DOHH2 (cell line): ENCODE results near the gene HIPK2.

Source experiments
- H3F3A ChIP-seq: fragments of 200-600 bp; sonication (generic), shearing (Covaris generic); 2 replicates; pipeline ENCODE4 v1.6.0; 2016; ENCODE audit warnings: antibody characterized with exemption, mild to moderate bottlenecking; ENCODE audit not compliant: control insufficient read depth, insufficient read depth
- H3K27ac ChIP-seq: fragments of 200-600 bp; sonication (generic); 2 replicates; pipeline ENCODE4 v1.5.1; 2014; ENCODE audit warnings: low read depth, mild to moderate bottlenecking, low read length, moderate library complexity
- H3K27me3 ChIP-seq: fragments of 200-600 bp; sonication (generic); 2 replicates; pipeline ENCODE4 v1.6.1; 2014; ENCODE audit warnings: mild to moderate bottlenecking, low read length, mixed read lengths; ENCODE audit not compliant: control insufficient read depth
- H3K36me3 ChIP-seq: fragments of 200-600 bp; sonication (generic); 2 replicates; pipeline ENCODE4 v1.6.1; 2014; ENCODE audit warnings: mild to moderate bottlenecking, low read length, moderate library complexity, mixed read lengths; ENCODE audit not compliant: control insufficient read depth
- H3K4me1 ChIP-seq: fragments of 200-600 bp; sonication (generic); 2 replicates; pipeline ENCODE4 v1.6.1; 2014; ENCODE audit warnings: mild to moderate bottlenecking, low read length, mixed read lengths; ENCODE audit not compliant: control insufficient read depth
- H3K4me2 ChIP-seq: fragments of 200-600 bp; sonication (generic); 2 replicates; pipeline ENCODE4 v1.6.0; 2014; ENCODE audit warnings: mild to moderate bottlenecking, low read length, moderate library complexity
- H3K4me3 ChIP-seq: fragments of 200-600 bp; sonication (generic); 2 replicates; pipeline ENCODE4 v1.5.1; 2014; ENCODE audit warnings: mild to moderate bottlenecking, low read length, mixed read lengths
- H3K79me2 ChIP-seq: fragments of 200-600 bp; sonication (generic); 2 replicates; pipeline ENCODE4 v1.6.1; 2014; ENCODE audit warnings: mild to moderate bottlenecking, low read length, mixed read lengths; ENCODE audit not compliant: control insufficient read depth
- H3K9me2 ChIP-seq: fragments of 200-600 bp; sonication (generic); replicated peaks from 2 replicates; pipeline ENCODE4 v1.6.1; 2014; ENCODE audit warnings: mild to moderate bottlenecking, low read length, mixed read lengths; ENCODE audit not compliant: control insufficient read depth
- H3K9me3 ChIP-seq: fragments of 200-600 bp; sonication (generic); 2 replicates; pipeline ENCODE4 v1.6.1; 2014; ENCODE audit warnings: antibody characterized with exemption, low read length, mixed read lengths; ENCODE audit not compliant: control insufficient read depth, insufficient read depth
- H4K20me1 ChIP-seq: fragments of 200-600 bp; sonication (generic); 2 replicates; pipeline ENCODE4 v1.6.0; 2014; ENCODE audit warnings: low read depth, mild to moderate bottlenecking, antibody characterized with exemption, low read length, moderate library complexity; ENCODE audit not compliant: control insufficient read depth, insufficient read depth
- CTCF ChIP-seq: fragments of 200-600 bp; sonication (generic); IDR thresholded peaks from one replicate; pipeline ENCODE4 v1.5.1; 2014; ENCODE audit warnings: antibody characterized with exemption, mild to moderate bottlenecking, low read depth, low read length; ENCODE audit not compliant: poor library complexity, severe bottlenecking
- EZH2phosphoT487 ChIP-seq: fragments of 200-600 bp; sonication (generic); IDR thresholded peaks from 2 replicates; pipeline ENCODE4 v1.6.1; 2017; ENCODE audit warnings: borderline replicate concordance, mild to moderate bottlenecking, antibody characterized with exemption, low read length, moderate library complexity, mixed read lengths

Gene HIPK2

GRCh38 chr7:139695051-139695450 is 82.7 kb downstream of the HIPK2 start:
- TF ChIP-seq CTCF, result no peak
- no peak for TF ChIP-seq EZH2phosphoT487
- Histone ChIP-seq H3K27me3 (peaks cover 14% of the 10 kb centered on the region), H3K4me2 (no peak overlapping the region), H3K27ac (no peak overlapping the region), H3F3A (no peaks in the 10 kb centered on the region), H3K4me1 (no peaks in the 10 kb centered on the region), H4K20me1 (no peaks in the 10 kb centered on the region), H3K36me3 (no peaks in the 10 kb centered on the region), H3K9me2 (no peaks in the 10 kb centered on the region), H3K9me3 (no peaks in the 10 kb centered on the region), H3K4me3 (no peak overlapping the region), H3K79me2 (no peaks in the 10 kb centered on the region)

GRCh38 chr7:139694389-139694676 is 83.5 kb downstream of the HIPK2 start:
- no peak overlapping the region for H3K4me2 ChIP-seq
- no peaks in the 10 kb centered on the region for H3F3A ChIP-seq
- no peaks in the 10 kb centered on the region for H3K9me3 ChIP-seq
- H3K79me2 ChIP-seq, result no peaks in the 10 kb centered on the region
- H4K20me1 ChIP-seq, result no peaks in the 10 kb centered on the region
- no peak for TF ChIP-seq EZH2phosphoT487
- no peak for TF ChIP-seq CTCF
- no peak overlapping the region for H3K27ac ChIP-seq
- H3K4me3 ChIP-seq, result no peak overlapping the region
- H3K9me2 ChIP-seq, result no peaks in the 10 kb centered on the region
- no peaks in the 10 kb centered on the region for H3K36me3 ChIP-seq
- H3K27me3 ChIP-seq, result peaks cover 9% of the 10 kb centered on the region
- H3K4me1 ChIP-seq, result no peaks in the 10 kb centered on the region

GRCh38 chr7:139693651-139694388 is 84.0 kb downstream of the HIPK2 start:
- Histone ChIP-seq H3K36me3 (no peaks in the 10 kb centered on the region), H3K4me3 (no peak overlapping the region), H4K20me1 (no peaks in the 10 kb centered on the region), H3K9me3 (no peaks in the 10 kb centered on the region), H3F3A (no peaks in the 10 kb centered on the region), H3K27me3 (peaks cover 4% of the 10 kb centered on the region), H3K9me2 (no peaks in the 10 kb centered on the region), H3K4me1 (no peaks in the 10 kb centered on the region), H3K4me2 (no peak overlapping the region), H3K79me2 (no peaks in the 10 kb centered on the region), H3K27ac (no peak overlapping the region)
- TF ChIP-seq CTCF (no peak), EZH2phosphoT487 (no peak)
